Activated T-cell treated with anti-CD3 and anti-CD28 coated beads, Interleukin-2, amount 50 U/mL, for 4 hours (primary cell): Measurements from ENCODE around the gene CAMKK2. TPM values are rescaled to one million over a fixed set of nuclear protein-coding genes. Genes with fewer than 3 reads are reported as not detected.
A peak's percentile ranks its signal among the peaks of the same experiment; 100 is the strongest.

Source experiments
- ATAC-seq, 2 donors: fragments of 200-7000 bp; cut with Tn5 transposase; one replicate each; pipeline ENCODE4 v1.10.0; 2021
- DNase-seq: peaks from one replicate; pipeline ENCODE4 v3.0.0-alpha.2; 2020
- H3K27me3 Mint-ChIP-seq: one replicate; pipeline ENCODE4 v1.8.0; 2021; ENCODE audit warnings: low read depth, mixed read lengths
- H3K36me3 Mint-ChIP-seq: one replicate; pipeline ENCODE4 v1.8.0; 2022; ENCODE audit warnings: mixed read lengths; ENCODE audit not compliant: insufficient read depth
- H3K4me1 Mint-ChIP-seq: one replicate; pipeline ENCODE4 v1.8.0; 2021; ENCODE audit warnings: low read depth, mixed read lengths
- H3K4me3 Mint-ChIP-seq: one replicate; pipeline ENCODE4 v1.8.0; 2021; ENCODE audit warnings: mild to moderate bottlenecking, moderate library complexity, mixed read lengths
- H3K9me3 Mint-ChIP-seq: one replicate; pipeline ENCODE4 v1.8.0; 2021; ENCODE audit warnings: mixed read lengths
- total RNA-seq, 3 donors: library from RNA; stranded (reverse); gene quantifications; one replicate each; pipeline ENCODE4 v1.2.1, GENCODE V29; 2021

CAMKK2 gene
- 10 to 100 TPM; 28.9 to 41.4 (median 39.3) TPM for total RNA-seq

- Mint-ChIP-seq H3K27me3 (no peaks in the 10 kb centered on the region), H3K4me3 (peak within 1 kb of the TSS; percentile 93), H3K4me1 (peaks cover 13% of the 10 kb centered on the region), H3K36me3 (no peaks in the 10 kb centered on the region), H3K9me3 (no peaks in the 10 kb centered on the region)
- peak; percentile 85 for DNase-seq
- ATAC-seq: peak; percentile 87 to 88
Measured at GRCh38 chr12:121296618-121297434, at the start of gene CAMKK2. Gene CAMKK2, minus strand, starts transcription at chr12:121296709. Its CDS starts 22,183 bp downstream, at chr12:121274526.

GRCh38 chr12:121345151-121345815, 48.8 kb upstream of the CAMKK2 start:
- Mint-ChIP-seq H3K36me3 (peaks cover 27% of the 10 kb centered on the region), H3K4me3 (no peak overlapping the region)

GRCh38 chr12:121344506-121344905, 48.0 kb upstream of the CAMKK2 start:
- Mint-ChIP-seq H3K36me3 (peaks cover 27% of the 10 kb centered on the region), H3K4me1 (peaks cover 14% of the 10 kb centered on the region), H3K4me3 (no peak overlapping the region), H3K9me3 (no peaks in the 10 kb centered on the region), H3K27me3 (no peaks in the 10 kb centered on the region)
- no peak for ATAC-seq
- no peak for DNase-seq

More at GRCh38 chr12:121345151-121345815, 48.8 kb upstream of the CAMKK2 start:
- Mint-ChIP-seq H3K4me1 (peaks cover 18% of the 10 kb centered on the region), H3K27me3 (no peaks in the 10 kb centered on the region), H3K9me3 (no peaks in the 10 kb centered on the region)
- ATAC-seq (no peak), DNase-seq (no peak)

GRCh38 chr12:121337416-121337815, 40.9 kb upstream of the CAMKK2 start:
- H3K4me3 Mint-ChIP-seq: no peak overlapping the region
- H3K36me3 Mint-ChIP-seq: peaks cover 19% of the 10 kb centered on the region
- H3K4me1 Mint-ChIP-seq: no peaks in the 10 kb centered on the region
- no peak for DNase-seq
- H3K27me3 Mint-ChIP-seq: no peaks in the 10 kb centered on the region
- H3K9me3 Mint-ChIP-seq: no peaks in the 10 kb centered on the region
- ATAC-seq: no peak

GRCh38 chr12:121334513-121335343, 38.2 kb upstream of the CAMKK2 start:
- peaks cover 33% of the 10 kb centered on the region for H3K36me3 Mint-ChIP-seq
- H3K4me3 Mint-ChIP-seq: no peak overlapping the region
- H3K9me3 Mint-ChIP-seq: no peaks in the 10 kb centered on the region
- no peaks in the 10 kb centered on the region for H3K27me3 Mint-ChIP-seq
- DNase-seq: no peak
- no peaks in the 10 kb centered on the region for H3K4me1 Mint-ChIP-seq
- peak; percentile 80 to 87 for ATAC-seq

- H3K4me1 Mint-ChIP-seq: no peaks in the 10 kb centered on the region
- ATAC-seq (no peak), DNase-seq (no peak)
- no peaks in the 10 kb centered on the region for H3K9me3 Mint-ChIP-seq
- no peak overlapping the region for H3K4me3 Mint-ChIP-seq
- no peaks in the 10 kb centered on the region for H3K27me3 Mint-ChIP-seq
- H3K36me3 Mint-ChIP-seq: peaks cover 33% of the 10 kb centered on the region
Measured at GRCh38 chr12:121333747-121334146, 37.2 kb upstream of the CAMKK2 start.

- Mint-ChIP-seq H3K27me3 (no peaks in the 10 kb centered on the region), H3K4me1 (no peaks in the 10 kb centered on the region), H3K4me3 (no peak overlapping the region), H3K9me3 (no peaks in the 10 kb centered on the region), H3K36me3 (peaks cover 52% of the 10 kb centered on the region)
- ATAC-seq (no peak), DNase-seq (no peak)
Measured at GRCh38 chr12:121331248-121331647, 34.7 kb upstream of the CAMKK2 start.

- no peak for DNase-seq
- Mint-ChIP-seq H3K36me3 (peaks cover 54% of the 10 kb centered on the region), H3K9me3 (no peaks in the 10 kb centered on the region), H3K4me3 (no peak overlapping the region), H3K27me3 (no peaks in the 10 kb centered on the region), H3K4me1 (no peaks in the 10 kb centered on the region)
- no peak for ATAC-seq
Measured at GRCh38 chr12:121330692-121331091, 34.2 kb upstream of the CAMKK2 start.

GRCh38 chr12:121330195-121330594, 33.7 kb upstream of the CAMKK2 start:
- H3K9me3 Mint-ChIP-seq: no peaks in the 10 kb centered on the region
- H3K36me3 Mint-ChIP-seq: peaks cover 51% of the 10 kb centered on the region
- no peaks in the 10 kb centered on the region for H3K4me1 Mint-ChIP-seq
- H3K4me3 Mint-ChIP-seq: no peak overlapping the region
- no peaks in the 10 kb centered on the region for H3K27me3 Mint-ChIP-seq
- DNase-seq (no peak), ATAC-seq (no peak)

- Mint-ChIP-seq H3K36me3 (peaks cover 49% of the 10 kb centered on the region), H3K4me1 (no peaks in the 10 kb centered on the region), H3K4me3 (no peak overlapping the region), H3K9me3 (no peaks in the 10 kb centered on the region), H3K27me3 (no peaks in the 10 kb centered on the region)
- DNase-seq (no peak), ATAC-seq (no peak)
Measured at GRCh38 chr12:121328620-121329019, 32.1 kb upstream of the CAMKK2 start.

- Mint-ChIP-seq H3K4me1 (no peaks in the 10 kb centered on the region), H3K27me3 (no peaks in the 10 kb centered on the region), H3K36me3 (peaks cover 47% of the 10 kb centered on the region), H3K4me3 (no peak overlapping the region), H3K9me3 (no peaks in the 10 kb centered on the region)
- DNase-seq (no peak), ATAC-seq (no peak)
Measured at GRCh38 chr12:121326996-121327674, 30.6 kb upstream of the CAMKK2 start.

GRCh38 chr12:121325922-121326396, 29.4 kb upstream of the CAMKK2 start:
- DNase-seq: no peak
- Mint-ChIP-seq H3K4me1 (no peaks in the 10 kb centered on the region), H3K27me3 (no peaks in the 10 kb centered on the region), H3K36me3 (peaks cover 42% of the 10 kb centered on the region), H3K9me3 (no peaks in the 10 kb centered on the region), H3K4me3 (no peak overlapping the region)
- no peak for ATAC-seq

GRCh38 chr12:121323908-121324307, 27.4 kb upstream of the CAMKK2 start:
- H3K36me3 Mint-ChIP-seq: peaks cover 35% of the 10 kb centered on the region
- no peaks in the 10 kb centered on the region for H3K27me3 Mint-ChIP-seq
- DNase-seq: no peak
- no peak overlapping the region for H3K4me3 Mint-ChIP-seq
- no peaks in the 10 kb centered on the region for H3K9me3 Mint-ChIP-seq
- H3K4me1 Mint-ChIP-seq: no peaks in the 10 kb centered on the region
- no peak for ATAC-seq

GRCh38 chr12:121318121-121318520, 21.6 kb upstream of the CAMKK2 start:
- H3K4me3 Mint-ChIP-seq: no peak overlapping the region
- DNase-seq (no peak), ATAC-seq (no peak)
- H3K9me3 Mint-ChIP-seq: no peaks in the 10 kb centered on the region
- no peaks in the 10 kb centered on the region for H3K27me3 Mint-ChIP-seq
- H3K36me3 Mint-ChIP-seq: peaks cover 31% of the 10 kb centered on the region
- peaks cover 19% of the 10 kb centered on the region for H3K4me1 Mint-ChIP-seq
